ENCODE data around the gene COPS3. TPM values are rescaled to one million over a fixed set of nuclear protein-coding genes. Genes with fewer than 3 reads are reported as not detected.

The COPS3 gene
- polyA plus RNA-seq, result 203 and 213 TPM in 2 replicates
- polyA minus RNA-seq, result 184 and 193 TPM in 2 replicates

DNA sequence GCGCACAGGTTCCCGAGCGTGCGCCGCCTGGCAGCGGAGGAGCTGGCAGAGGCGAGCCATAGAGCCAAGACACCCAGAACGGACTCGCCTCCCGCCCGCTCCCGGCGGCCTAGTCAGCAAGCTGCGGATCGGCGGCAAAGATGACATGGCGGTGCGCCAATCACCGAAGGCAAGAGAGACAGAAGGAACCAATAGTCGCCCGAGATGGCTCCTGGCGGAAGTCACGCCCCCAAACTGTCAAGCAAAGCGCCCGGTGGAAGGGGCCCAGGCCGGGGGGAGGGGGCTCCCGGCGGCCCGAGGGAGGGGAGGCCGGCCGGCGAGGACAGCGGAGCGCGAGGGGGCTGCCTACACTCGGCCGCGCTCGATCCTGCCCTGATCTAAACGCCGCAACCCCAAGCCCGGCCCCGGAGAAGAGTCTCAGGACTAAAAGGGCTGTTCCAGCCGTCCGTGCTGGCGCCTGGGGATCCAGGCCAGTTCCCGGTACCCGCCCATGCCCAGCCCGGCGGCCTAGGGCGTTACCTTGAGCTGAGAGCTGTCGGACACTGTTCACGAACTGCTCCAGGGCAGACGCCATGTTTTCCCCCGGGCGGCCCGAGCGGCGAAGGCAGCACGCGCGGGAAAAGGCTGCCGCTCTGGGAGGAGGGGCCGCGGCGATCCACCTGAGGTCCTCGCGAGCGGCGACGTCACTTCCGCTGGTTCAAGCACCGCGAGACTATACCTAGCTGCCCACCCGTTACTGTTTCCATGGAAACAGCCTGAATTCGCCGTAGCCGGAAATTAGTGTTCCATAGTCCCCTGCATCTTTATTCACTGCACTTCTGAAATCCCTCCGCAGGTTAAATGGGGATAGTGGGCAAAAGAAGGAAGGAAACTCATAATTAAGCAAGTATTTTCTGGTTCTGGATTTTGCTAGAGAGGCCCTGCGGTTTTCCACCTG, at the start of gene COPS3:
TSS of gene COPS3 (minus strand) at position 634 of the 937 bp plus-strand sequence. CDS start at position 574, 60 bp downstream.
- Histone ChIP-seq H3K4me2 (ENCODE audit: low read length) (peak within 1 kb of the TSS; percentile 95), H3K9ac (ENCODE audit: low read length) (peak within 1 kb of the TSS; percentile 96), H2AFZ (ENCODE audit: low read depth, low read length) (peak within 1 kb of the TSS; percentile 95), H3K36me3 (ENCODE audit: insufficient read depth, low read length) (no peaks in the 10 kb centered on the region), H3K4me3 (ENCODE audit: low read length) (peak within 1 kb of the TSS; percentile 77), H4K20me1 (ENCODE audit: insufficient read depth) (no peaks in the 10 kb centered on the region), H3K9me3 (ENCODE audit: low read length) (no peaks in the 10 kb centered on the region), H3K27ac (ENCODE audit: low read length) (peak within 1 kb of the TSS; percentile 97), H3K27me3 (ENCODE audit: insufficient read depth, low read depth, low read length) (no peaks in the 10 kb centered on the region), H3K79me2 (replicated peaks; ENCODE audit: insufficient read depth, low read length) (peaks cover 30% of the 10 kb centered on the region), H3F3A (ENCODE audit: insufficient read depth, low read length, poor library complexity, severe bottlenecking) (peaks cover 5% of the 10 kb centered on the region), H3K9me2 (ENCODE audit: insufficient read depth, low read length) (no peaks in the 10 kb centered on the region)
- TF ChIP-seq EZH2 (IDR thresholded peaks at IDR 0.05; ENCODE audit: borderline replicate concordance, insufficient read depth, low read length, poor library complexity, severe bottlenecking) (no peak), EP300 (conservative IDR thresholded peaks at IDR 0.05; ENCODE audit: poor library complexity, severe bottlenecking) (peak; percentile 62), RAD21 (conservative IDR thresholded peaks at IDR 0.05) (peak; percentile 35), TAF1 (IDR thresholded peaks at IDR 0.05; ENCODE audit: low read depth) (peak; percentile 86), POLR2AphosphoS5 (IDR thresholded peaks at IDR 0.05) (peak; percentile 96), SMC3 (conservative IDR thresholded peaks at IDR 0.05; ENCODE audit: poor library complexity) (peak; percentile 38), MXI1 (conservative IDR thresholded peaks at IDR 0.05; ENCODE audit: poor library complexity, severe bottlenecking) (peak; percentile 90)
- TF ChIP-seq, protein P1, sequence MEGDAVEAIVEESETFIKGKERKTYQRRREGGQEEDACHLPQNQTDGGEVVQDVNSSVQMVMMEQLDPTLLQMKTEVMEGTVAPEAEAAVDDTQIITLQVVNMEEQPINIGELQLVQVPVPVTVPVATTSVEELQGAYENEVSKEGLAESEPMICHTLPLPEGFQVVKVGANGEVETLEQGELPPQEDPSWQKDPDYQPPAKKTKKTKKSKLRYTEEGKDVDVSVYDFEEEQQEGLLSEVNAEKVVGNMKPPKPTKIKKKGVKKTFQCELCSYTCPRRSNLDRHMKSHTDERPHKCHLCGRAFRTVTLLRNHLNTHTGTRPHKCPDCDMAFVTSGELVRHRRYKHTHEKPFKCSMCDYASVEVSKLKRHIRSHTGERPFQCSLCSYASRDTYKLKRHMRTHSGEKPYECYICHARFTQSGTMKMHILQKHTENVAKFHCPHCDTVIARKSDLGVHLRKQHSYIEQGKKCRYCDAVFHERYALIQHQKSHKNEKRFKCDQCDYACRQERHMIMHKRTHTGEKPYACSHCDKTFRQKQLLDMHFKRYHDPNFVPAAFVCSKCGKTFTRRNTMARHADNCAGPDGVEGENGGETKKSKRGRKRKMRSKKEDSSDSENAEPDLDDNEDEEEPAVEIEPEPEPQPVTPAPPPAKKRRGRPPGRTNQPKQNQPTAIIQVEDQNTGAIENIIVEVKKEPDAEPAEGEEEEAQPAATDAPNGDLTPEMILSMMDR (IDR thresholded peaks at IDR 0.05; ENCODE audit: poor library complexity, severe bottlenecking), result no peak
- TF ChIP-seq, protein P2, sequence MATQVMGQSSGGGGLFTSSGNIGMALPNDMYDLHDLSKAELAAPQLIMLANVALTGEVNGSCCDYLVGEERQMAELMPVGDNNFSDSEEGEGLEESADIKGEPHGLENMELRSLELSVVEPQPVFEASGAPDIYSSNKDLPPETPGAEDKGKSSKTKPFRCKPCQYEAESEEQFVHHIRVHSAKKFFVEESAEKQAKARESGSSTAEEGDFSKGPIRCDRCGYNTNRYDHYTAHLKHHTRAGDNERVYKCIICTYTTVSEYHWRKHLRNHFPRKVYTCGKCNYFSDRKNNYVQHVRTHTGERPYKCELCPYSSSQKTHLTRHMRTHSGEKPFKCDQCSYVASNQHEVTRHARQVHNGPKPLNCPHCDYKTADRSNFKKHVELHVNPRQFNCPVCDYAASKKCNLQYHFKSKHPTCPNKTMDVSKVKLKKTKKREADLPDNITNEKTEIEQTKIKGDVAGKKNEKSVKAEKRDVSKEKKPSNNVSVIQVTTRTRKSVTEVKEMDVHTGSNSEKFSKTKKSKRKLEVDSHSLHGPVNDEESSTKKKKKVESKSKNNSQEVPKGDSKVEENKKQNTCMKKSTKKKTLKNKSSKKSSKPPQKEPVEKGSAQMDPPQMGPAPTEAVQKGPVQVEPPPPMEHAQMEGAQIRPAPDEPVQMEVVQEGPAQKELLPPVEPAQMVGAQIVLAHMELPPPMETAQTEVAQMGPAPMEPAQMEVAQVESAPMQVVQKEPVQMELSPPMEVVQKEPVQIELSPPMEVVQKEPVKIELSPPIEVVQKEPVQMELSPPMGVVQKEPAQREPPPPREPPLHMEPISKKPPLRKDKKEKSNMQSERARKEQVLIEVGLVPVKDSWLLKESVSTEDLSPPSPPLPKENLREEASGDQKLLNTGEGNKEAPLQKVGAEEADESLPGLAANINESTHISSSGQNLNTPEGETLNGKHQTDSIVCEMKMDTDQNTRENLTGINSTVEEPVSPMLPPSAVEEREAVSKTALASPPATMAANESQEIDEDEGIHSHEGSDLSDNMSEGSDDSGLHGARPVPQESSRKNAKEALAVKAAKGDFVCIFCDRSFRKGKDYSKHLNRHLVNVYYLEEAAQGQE (IDR thresholded peaks at IDR 0.05; ENCODE audit: borderline replicate concordance), result peak; percentile 84

DNA sequence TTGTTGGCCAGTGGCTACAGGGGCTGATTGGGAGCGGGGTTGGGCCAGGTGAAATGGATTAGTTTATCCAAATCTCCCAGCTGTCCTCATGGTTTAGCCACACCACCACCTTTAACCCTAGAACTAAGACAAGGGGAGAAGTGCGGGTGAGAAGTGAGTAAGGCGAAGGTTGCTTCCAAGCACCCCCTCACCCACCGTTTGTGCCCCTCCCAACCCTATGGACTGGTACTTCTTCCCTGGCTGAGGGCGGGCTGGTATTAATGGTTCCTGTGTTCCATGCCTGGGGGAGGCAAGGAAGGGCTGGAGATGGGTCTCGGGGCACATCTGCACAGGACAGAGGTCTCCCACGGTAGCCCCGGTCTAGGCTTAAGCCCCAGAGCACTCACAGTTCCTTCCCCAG, 47.2 kb upstream of the COPS3 start:
- H3K4me3 ChIP-seq (ENCODE audit: low read length), result no peak overlapping the region
- no peaks in the 10 kb centered on the region for H3K9me2 ChIP-seq (ENCODE audit: insufficient read depth, low read length)
- no peaks in the 10 kb centered on the region for H3K27me3 ChIP-seq (ENCODE audit: insufficient read depth, low read depth, low read length)
- no peak overlapping the region for H3K27ac ChIP-seq (ENCODE audit: low read length)
- H4K20me1 ChIP-seq (ENCODE audit: insufficient read depth), result no peaks in the 10 kb centered on the region
- no peaks in the 10 kb centered on the region for H3K79me2 ChIP-seq (replicated peaks; ENCODE audit: insufficient read depth, low read length)
- no peak overlapping the region for H3K9ac ChIP-seq (ENCODE audit: low read length)
- no peak overlapping the region for H2AFZ ChIP-seq (ENCODE audit: low read depth, low read length)
- TF ChIP-seq EP300 (conservative IDR thresholded peaks at IDR 0.05; ENCODE audit: poor library complexity, severe bottlenecking) (no peak), SMC3 (conservative IDR thresholded peaks at IDR 0.05; ENCODE audit: poor library complexity) (no peak), RAD21 (conservative IDR thresholded peaks at IDR 0.05) (no peak), EZH2 (IDR thresholded peaks at IDR 0.05; ENCODE audit: borderline replicate concordance, insufficient read depth, low read length, poor library complexity, severe bottlenecking) (no peak), MXI1 (conservative IDR thresholded peaks at IDR 0.05; ENCODE audit: poor library complexity, severe bottlenecking) (no peak), POLR2AphosphoS5 (IDR thresholded peaks at IDR 0.05) (no peak), TAF1 (IDR thresholded peaks at IDR 0.05; ENCODE audit: low read depth) (no peak)
- TF ChIP-seq, protein P1 (IDR thresholded peaks at IDR 0.05; ENCODE audit: poor library complexity, severe bottlenecking), result no peak
- TF ChIP-seq, protein P2 (IDR thresholded peaks at IDR 0.05; ENCODE audit: borderline replicate concordance), result no peak
- H3F3A ChIP-seq (ENCODE audit: insufficient read depth, low read length, poor library complexity, severe bottlenecking), result no peaks in the 10 kb centered on the region
- no peak overlapping the region for H3K4me2 ChIP-seq (ENCODE audit: low read length)
- H3K9me3 ChIP-seq (ENCODE audit: low read length), result no peaks in the 10 kb centered on the region
- no peaks in the 10 kb centered on the region for H3K36me3 ChIP-seq (ENCODE audit: insufficient read depth, low read length)
